Omental fat pad (tissue), 4 donors: ENCODE data around the gene ARSD. TPM values are rescaled to one million over a fixed set of nuclear protein-coding genes. Genes with fewer than 3 reads are reported as not detected.
"Not testable (repeated sequence)": the region's sequence is repeated elsewhere in the genome, so short reads cannot be mapped to it uniquely, and the experiment has no call there.

Experiments used
- ATAC-seq: fragments of 150-250 bp; one replicate; pipeline ENCODE4 v1.9.1; 2016; ENCODE audit warnings: mild to moderate bottlenecking, moderate library complexity; ENCODE audit not compliant: low FRiP score
- DNase-seq: peaks from one replicate; pipeline ENCODE4 v3.0.0-alpha.2; 2019; ENCODE audit warnings: low spot score
- CTCF ChIP-seq, 3 donors: fragments of 450-650 bp; IDR thresholded peaks; one replicate each; pipeline ENCODE4 v1.5.1; 2016 to 2017; ENCODE audit warnings: antibody characterized with exemption in 3 of 3, mild to moderate bottlenecking in 3 of 3, moderate library complexity in 2 of 3
- total RNA-seq, 4 donors: library from RNA; depleted of rRNA; stranded (reverse); fragments of >200 nt; gene quantifications; one replicate each; pipeline ENCODE4 v1.1.0, GENCODE V29; 2016

The ARSD gene
- total RNA-seq, 4 donors from 2014 or later, result 17.3 to 33.8 (median 27.1) TPM

DNA sequence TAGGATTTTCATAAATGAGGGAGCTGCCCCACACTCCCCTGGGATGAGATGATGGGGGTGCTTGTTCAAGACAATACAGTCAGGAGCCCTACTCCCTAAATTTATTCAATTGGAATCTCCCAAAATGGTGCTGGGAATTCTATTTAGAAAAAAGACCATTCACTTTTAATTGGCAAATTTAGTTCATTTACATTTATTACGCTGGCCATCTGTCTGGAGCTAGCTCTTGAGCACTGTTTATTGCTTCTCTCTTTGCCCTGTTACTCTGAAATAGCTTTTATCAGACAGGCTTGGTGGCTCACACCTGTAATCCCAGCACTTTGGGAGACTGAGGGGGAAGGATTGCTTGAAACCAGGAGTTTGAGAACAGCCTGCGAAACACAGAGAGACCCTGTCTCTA lies 2.0 kb upstream of the ARSD start:
- no peak for DNase-seq
- no peak for ATAC-seq
- no peak for TF ChIP-seq CTCF (IDR thresholded peaks at IDR 0.05)

DNA sequence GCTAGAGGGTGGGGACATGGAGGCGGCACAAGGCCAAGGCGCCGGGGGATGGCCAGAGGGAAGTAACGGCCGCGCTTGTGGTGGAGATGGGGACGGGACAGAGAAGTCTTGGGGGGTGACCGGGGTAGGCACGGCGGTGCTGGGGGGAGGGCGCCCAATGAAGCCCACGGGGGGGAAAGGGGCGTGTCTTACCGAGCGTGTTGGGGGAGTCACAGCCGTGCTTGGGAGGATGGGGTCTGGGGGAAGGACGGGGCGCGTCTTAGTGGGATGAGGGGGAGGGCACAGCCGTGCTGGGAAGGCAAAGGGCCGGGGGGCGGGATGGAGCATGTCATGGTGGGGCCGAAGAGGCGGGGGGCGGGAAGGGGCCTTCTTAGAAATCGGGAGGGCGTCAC lies 952 bp downstream of the ARSD start:
- DNase-seq (no peak), ATAC-seq (no peak)
- no peak for TF ChIP-seq CTCF (IDR thresholded peaks at IDR 0.05)

DNA sequence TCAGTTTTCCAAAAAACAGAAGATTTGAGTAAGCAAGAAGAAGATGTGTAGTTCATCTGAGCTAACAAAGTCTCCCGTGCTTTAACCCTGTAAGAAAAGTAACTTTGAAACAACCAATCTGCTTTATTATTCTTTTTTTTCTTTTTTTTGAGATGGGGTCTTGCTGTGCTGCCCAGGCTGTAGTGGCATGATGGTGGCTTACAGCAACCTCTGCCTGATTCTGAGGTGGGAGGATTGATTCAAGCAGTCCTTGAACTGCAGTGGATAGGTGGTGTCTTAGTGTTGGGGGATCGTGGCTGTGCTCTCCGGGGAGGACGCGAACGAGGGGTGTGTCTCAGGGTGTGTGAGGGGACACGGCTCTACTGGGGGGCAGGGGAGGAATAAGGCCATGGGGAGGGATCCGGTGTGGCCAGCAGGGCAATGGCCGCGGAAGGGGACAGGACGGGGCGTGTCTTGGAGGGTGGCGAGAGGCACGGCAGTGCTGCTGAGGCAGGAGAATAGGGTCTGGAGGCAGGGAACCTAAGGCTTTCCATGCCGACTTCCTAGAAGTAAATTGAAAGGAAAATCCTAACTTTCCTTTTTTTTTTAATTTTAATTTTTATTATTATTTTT lies 2.4 kb downstream of the ARSD start:
- DNase-seq (no peak), ATAC-seq (no peak)
- TF ChIP-seq CTCF (IDR thresholded peaks at IDR 0.05), result no peak

DNA sequence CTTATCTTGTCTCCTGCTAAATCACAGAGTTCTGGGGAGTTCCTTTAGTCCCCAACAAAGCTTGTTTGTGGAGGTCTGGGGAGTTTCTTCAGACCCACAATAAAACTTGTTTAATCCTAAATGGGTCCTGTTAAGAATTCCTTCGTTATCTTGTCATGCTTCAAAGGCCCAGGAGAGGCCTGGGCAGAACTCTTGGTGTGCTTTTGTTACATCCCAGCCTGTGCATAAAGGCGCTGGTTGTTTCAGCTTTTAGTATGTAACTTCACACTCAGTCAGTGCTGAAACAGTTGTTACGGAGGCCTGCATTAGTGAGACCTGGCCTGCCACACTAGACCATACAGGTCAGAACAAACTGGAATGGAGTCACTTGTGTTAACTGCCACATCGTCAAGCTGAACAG lies 2.9 kb downstream of the ARSD start:
- ATAC-seq, DNase-seq: not testable (repeated sequence)

DNA sequence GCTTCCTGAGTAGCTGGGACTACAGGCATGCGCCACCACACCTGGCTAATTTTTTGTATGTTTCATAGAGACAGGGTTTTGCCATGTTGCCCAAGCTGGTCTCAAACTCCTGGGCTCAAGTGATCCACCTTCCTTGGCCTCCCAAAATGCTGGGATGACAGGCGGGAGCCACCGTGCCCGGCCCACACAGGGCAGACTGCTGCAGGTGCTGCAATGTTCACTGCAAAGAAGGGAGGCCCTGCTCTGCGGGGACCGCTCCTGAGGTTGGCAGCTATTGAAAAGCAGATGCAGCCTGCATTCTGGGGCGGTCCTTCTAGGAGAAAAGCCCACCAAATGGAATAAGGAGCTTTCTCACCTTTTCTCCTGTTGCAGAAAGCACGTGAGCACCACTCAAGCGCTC lies 5.0 kb downstream of the ARSD start:
- no peak for TF ChIP-seq CTCF (IDR thresholded peaks at IDR 0.05)
- DNase-seq (no peak), ATAC-seq (no peak)

GRCh38 chrX:2921750-2922149 lies 7.4 kb downstream of the ARSD start:
- ATAC-seq, result no peak
- no peak for DNase-seq
- TF ChIP-seq CTCF (IDR thresholded peaks at IDR 0.05), result no peak

GRCh38 chrX:2921193-2921592 lies 7.9 kb downstream of the ARSD start:
- ATAC-seq, result no peak
- no peak for TF ChIP-seq CTCF (IDR thresholded peaks at IDR 0.05)
- DNase-seq, result no peak

DNA sequence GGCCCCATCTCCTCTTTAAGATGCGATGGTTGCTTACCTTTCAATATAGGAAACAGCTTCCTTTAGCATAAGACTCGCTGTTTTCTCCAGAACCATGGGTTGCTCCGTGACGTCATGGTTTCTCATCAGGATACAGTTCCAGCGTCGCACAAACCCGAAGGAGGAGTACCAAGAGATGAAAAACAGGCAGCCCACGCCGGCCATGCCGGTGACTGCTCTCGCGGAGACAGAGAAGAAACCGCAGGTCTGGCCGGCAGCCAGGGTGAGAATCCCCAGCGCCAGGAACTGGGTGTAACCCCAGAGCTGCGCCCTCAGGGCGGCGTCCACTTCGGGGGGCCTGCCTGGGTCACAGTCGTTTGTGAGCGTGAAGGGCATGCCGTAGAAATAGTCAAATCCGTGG lies 11.4 kb downstream of the ARSD start:
- DNase-seq, result no peak

More for the DNA sequence above, 11.4 kb downstream of the ARSD start:
- TF ChIP-seq CTCF (IDR thresholded peaks at IDR 0.05), result no peak
- no peak for ATAC-seq
